CD8-positive, alpha-beta memory T cell (primary cell): ENCODE data around the gene NOTUM. TPM values are rescaled to one million over a fixed set of nuclear protein-coding genes. Genes with fewer than 3 reads are reported as not detected.

Source experiments
- CTCF ChIA-PET: fragments of 350-600 bp; sonication (Branson Sonifier 250); formaldehyde crosslinking; loops from one replicate; lab custom pipeline; 2021; ENCODE audit warnings: antibody characterized with exemption; lab: Charles Lee
- POLR2A ChIA-PET: fragments of 350-600 bp; sonication (Branson Sonifier 250); formaldehyde crosslinking; loops from one replicate; lab custom pipeline; 2021; ENCODE audit warnings: antibody characterized with exemption; lab: Charles Lee
- DNase-seq, 5 donors: peaks; one replicate each; pipeline versions ENCODE4 v3.0.0 to v3.0.0-alpha.2; 2020 to 2022; ENCODE audit warnings: mixed read lengths in 1 of 5
- H3K27ac ChIP-seq: one replicate; pipeline ENCODE4 v1.7.0; 2013; ENCODE audit warnings: low read depth, mild to moderate bottlenecking, low read length, moderate library complexity
- H3K27me3 ChIP-seq: 2 replicates; pipeline ENCODE4 v1.7.0; 2013; ENCODE audit warnings: low read length, mild to moderate bottlenecking; ENCODE audit not compliant: insufficient read depth, poor library complexity, severe bottlenecking
- H3K36me3 ChIP-seq: 2 replicates; pipeline ENCODE4 v1.7.0; 2013; ENCODE audit warnings: mild to moderate bottlenecking, low read length, moderate library complexity; ENCODE audit not compliant: insufficient read depth
- H3K4me1 ChIP-seq: 2 replicates; pipeline ENCODE4 v1.7.0; 2013; ENCODE audit warnings: mild to moderate bottlenecking, low read length, moderate library complexity; ENCODE audit not compliant: insufficient read depth
- H3K4me3 ChIP-seq: 2 replicates; pipeline ENCODE4 v1.7.0; 2013; ENCODE audit warnings: mild to moderate bottlenecking, low read length
- H3K9me3 ChIP-seq: 2 replicates; pipeline ENCODE4 v1.7.0; 2013; ENCODE audit warnings: mild to moderate bottlenecking, low read length
- H3K27ac Mint-ChIP-seq, 8 donors: one replicate each; pipeline ENCODE4 v1.8.0; 2020 to 2021; ENCODE audit warnings: mixed read lengths in 8 of 8, mild to moderate bottlenecking in 6 of 8, inconsistent platforms in 3 of 8, moderate library complexity in 3 of 8
- H3K27me3 Mint-ChIP-seq, 2 donors: one replicate each; pipeline ENCODE4 v1.8.0; 2020 to 2021; ENCODE audit warnings: mixed read lengths in 2 of 2, mild to moderate bottlenecking in 1 of 2, moderate library complexity in 1 of 2
- H3K36me3 Mint-ChIP-seq, 3 donors: one replicate each; pipeline ENCODE4 v1.8.0; 2020 to 2021; ENCODE audit warnings: mixed read lengths in 3 of 3, inconsistent platforms in 1 of 3, mild to moderate bottlenecking in 1 of 3
- H3K4me1 Mint-ChIP-seq, 3 donors: one replicate each; pipeline ENCODE4 v1.8.0; 2020 to 2021; ENCODE audit warnings: mixed read lengths in 3 of 3, inconsistent platforms in 1 of 3, mild to moderate bottlenecking in 1 of 3
- H3K4me3 Mint-ChIP-seq, 7 donors: one replicate each; pipeline ENCODE4 v1.8.0; 2020 to 2021; ENCODE audit warnings: mixed read lengths in 7 of 7, mild to moderate bottlenecking in 6 of 7, moderate library complexity in 4 of 7, inconsistent platforms in 2 of 7
- H3K9me3 Mint-ChIP-seq, 5 donors: one replicate each; pipeline ENCODE4 v1.8.0; 2020 to 2022; ENCODE audit warnings: mixed read lengths in 5 of 5, mild to moderate bottlenecking in 3 of 5, moderate library complexity in 2 of 5, inconsistent platforms in 1 of 5
- polyA plus RNA-seq: library from polyadenylated mRNA; unstranded; fragments of 300-500 nt; fragmentation: Illumina TruSeq; gene quantifications from one replicate; pipeline ENCODE4 v1.2.3, GENCODE V29; 2021
- total RNA-seq, 2 experiments: library from RNA; stranded (reverse); gene quantifications; one replicate each; pipeline ENCODE4 v1.2.3, GENCODE V29; 2021

Gene NOTUM
- total and polyA plus RNA-seq, 3 experiments from 2014 or later, result 0.33 to 0.35 TPM; not detected in 1

DNA sequence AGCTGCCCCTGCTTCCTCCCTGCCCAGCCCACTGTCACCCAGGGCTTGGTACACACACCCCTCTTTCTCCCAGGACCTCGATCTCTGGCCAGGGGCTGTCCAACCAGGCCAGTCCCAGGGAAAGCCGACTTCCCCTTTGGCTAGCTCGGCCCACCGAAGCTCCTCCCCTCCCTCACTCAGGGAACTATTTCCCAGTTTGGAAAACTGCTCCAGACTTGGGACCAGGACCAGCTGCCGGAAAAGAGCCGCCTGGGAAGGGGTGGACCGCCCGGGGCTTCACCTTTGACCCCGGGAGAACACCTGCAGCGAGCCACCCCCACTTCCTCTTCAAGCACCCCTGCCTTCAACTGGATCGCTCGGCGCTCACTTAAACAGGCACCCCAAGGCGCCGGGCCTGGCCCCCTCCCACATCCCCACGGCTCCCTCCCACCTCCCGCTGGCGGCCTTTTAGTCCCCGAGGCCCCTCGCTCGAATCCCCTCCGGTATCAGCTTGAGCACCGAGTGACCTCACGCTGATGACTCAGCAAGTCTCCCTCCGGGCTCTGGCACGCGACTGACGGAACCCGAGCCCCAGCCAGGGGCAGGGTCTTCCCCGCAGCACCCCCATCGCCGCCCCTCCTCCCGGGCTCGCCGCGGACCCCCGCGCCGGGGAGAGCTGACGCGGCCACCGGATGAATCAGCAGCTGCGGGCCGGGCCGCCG is 34.4 kb downstream of the NOTUM start:
- peak in 4 of 5 donors; percentile 23 to 78 (median 34) for DNase-seq
- ChIA-PET CTCF (interaction anchor here (1.1 kb wide), 1 partner anchor 9 kb away, joined by 3 read pairs; no protein-coding TSS in a partner anchor), POLR2A (interaction anchor here (0.7 to 1.8 kb wide), 4 partner anchors 9 to 243 kb away, joined by 3 to 8 read pairs (median 4); partner anchors contain the start of gene ARL16)
- Mint-ChIP-seq H3K36me3 (peaks cover 0 to 3% (median 0%) of the 10 kb centered on the region in 3 donors), H3K4me3 (peak overlapping the region; percentile 72 to 89 (median 80)), H3K27me3 (peaks cover 0 to 10% of the 10 kb centered on the region in 2 donors), H3K9me3 (no peaks in the 10 kb centered on the region), H3K4me1 (peaks cover 7 to 14% (median 14%) of the 10 kb centered on the region in 3 donors), H3K27ac (peak overlapping the region; percentile 41 to 94 (median 72))
- H3K4me3 ChIP-seq, result peak overlapping the region; percentile 60
- peaks cover 7% of the 10 kb centered on the region for H3K27me3 ChIP-seq
- H3K36me3 ChIP-seq, result no peaks in the 10 kb centered on the region
- H3K9me3 ChIP-seq, result no peaks in the 10 kb centered on the region
- H3K27ac ChIP-seq, result peak overlapping the region; percentile 69
- peaks cover 35% of the 10 kb centered on the region for H3K4me1 ChIP-seq

DNA sequence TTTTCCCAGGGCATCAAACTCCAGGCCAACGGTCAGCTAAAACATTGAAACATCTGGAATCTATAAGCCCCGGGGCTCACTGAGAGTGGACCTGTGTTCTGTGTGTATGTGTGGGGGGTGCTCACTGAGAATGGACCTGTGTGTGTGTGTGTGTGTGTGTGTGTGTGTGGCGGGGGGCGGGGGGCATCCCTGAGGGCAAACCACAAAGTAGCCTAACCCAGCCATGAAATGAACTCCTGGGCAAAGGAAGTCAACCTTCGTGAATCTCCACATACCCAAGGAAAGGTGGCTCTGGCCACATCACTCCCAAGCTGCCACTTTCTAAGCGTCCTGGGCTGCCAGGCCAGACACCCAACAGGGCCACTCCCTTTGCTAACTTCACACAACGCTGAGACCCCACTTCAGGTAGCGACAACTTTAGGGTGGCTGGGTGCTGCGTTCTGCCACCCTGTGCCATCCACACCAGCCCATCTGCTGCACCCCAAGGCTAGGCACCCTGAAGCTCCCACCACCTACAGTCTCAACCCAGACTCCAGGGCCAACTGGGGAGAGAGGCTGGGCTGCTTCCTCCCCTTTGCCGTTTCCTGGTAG is 35.0 kb downstream of the NOTUM start:
- H3K36me3 Mint-ChIP-seq, result peaks cover 0 to 5% (median 0%) of the 10 kb centered on the region in 3 donors
- POLR2A ChIA-PET, result interaction anchor here (0.7 to 1.8 kb wide), 4 partner anchors 9 to 243 kb away, joined by 3 to 9 read pairs (median 6); partner anchors contain the start of gene ARL16
- peak overlapping the region; percentile 72 to 89 (median 80) for H3K4me3 Mint-ChIP-seq
- Histone ChIP-seq H3K9me3 (no peaks in the 10 kb centered on the region), H3K27ac (peak overlapping the region; percentile 69), H3K4me1 (peaks cover 35% of the 10 kb centered on the region), H3K36me3 (no peaks in the 10 kb centered on the region), H3K4me3 (peak overlapping the region; percentile 39), H3K27me3 (peaks cover 7% of the 10 kb centered on the region)
- peaks cover 7 to 14% (median 14%) of the 10 kb centered on the region in 3 donors for H3K4me1 Mint-ChIP-seq
- peaks cover 0 to 9% of the 10 kb centered on the region in 2 donors for H3K27me3 Mint-ChIP-seq
- H3K27ac Mint-ChIP-seq, result peak overlapping the region in 7 of 8 donors; percentile 54 to 94 (median 73)
- no peak for DNase-seq
- CTCF ChIA-PET, result interaction anchor here (0.6 to 1.1 kb wide), 2 partner anchors 9 to 54 kb away, joined by 3 read pairs; no protein-coding TSS in a partner anchor
- H3K9me3 Mint-ChIP-seq, result no peaks in the 10 kb centered on the region

DNA sequence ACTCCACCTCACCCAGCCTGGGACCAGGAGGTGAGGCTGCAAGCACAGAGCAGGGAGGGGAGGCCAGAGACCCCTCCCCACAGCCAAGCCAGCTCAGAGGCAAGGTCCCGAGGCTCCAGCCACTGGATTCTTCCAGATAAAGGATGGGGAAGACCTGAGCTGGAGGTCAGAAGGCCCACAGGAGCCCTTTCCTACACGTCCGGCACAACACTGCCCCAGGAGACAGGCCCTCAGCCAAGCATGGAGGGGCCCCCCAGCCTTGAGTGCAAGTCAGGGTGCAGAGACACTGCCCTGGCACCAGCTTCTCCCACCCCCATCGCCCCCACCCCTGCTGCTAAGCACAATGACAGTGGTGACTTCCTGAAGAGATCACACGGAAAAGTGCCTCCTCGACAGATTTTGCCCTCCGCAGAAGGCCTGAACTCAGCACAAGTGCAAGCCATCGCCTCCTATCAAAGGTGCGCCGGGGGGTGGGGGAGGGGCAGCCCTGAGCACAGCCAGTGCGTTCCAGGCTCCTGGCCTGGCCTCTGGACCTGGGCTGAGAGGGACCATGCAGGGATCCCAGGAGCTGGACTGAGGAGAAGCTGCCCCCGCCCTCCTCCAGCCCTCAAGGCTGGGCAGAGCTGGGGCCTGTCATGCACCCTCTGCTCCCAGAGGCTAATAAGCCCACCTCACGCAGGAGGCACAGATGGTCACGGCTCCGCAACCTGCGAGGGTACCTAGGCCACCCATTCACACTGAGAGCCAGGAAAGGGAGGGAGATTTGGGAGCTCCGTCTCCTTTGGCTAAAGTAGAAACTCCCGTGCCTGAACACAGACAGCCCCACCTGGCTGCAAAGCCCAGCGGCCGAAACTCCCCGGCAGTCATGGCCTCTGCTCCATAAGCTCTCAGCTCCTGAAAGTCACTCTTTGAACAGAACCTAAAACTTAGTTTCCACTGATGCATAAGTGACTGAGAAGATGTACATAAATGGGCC is 36.1 kb downstream of the NOTUM start:
- H3K4me3 ChIP-seq, result no peak overlapping the region
- peak overlapping the region in 4 of 8 donors; percentile 50 to 91 (median 66) for H3K27ac Mint-ChIP-seq
- H3K27me3 ChIP-seq, result peaks cover 7% of the 10 kb centered on the region
- no peaks in the 10 kb centered on the region for H3K9me3 Mint-ChIP-seq
- DNase-seq, result no peak
- ChIA-PET CTCF (no interaction called here), POLR2A (interaction anchor here (0.8 to 1.8 kb wide), 2 partner anchors 12 to 33 kb away, joined by 4 to 9 read pairs; no protein-coding TSS in a partner anchor)
- H3K36me3 Mint-ChIP-seq, result peaks cover 0 to 5% (median 0%) of the 10 kb centered on the region in 3 donors
- peaks cover 0 to 9% of the 10 kb centered on the region in 2 donors for H3K27me3 Mint-ChIP-seq
- H3K9me3 ChIP-seq, result no peaks in the 10 kb centered on the region
- H3K4me1 ChIP-seq, result peaks cover 35% of the 10 kb centered on the region
- peaks cover 7 to 14% (median 14%) of the 10 kb centered on the region in 3 donors for H3K4me1 Mint-ChIP-seq
- no peaks in the 10 kb centered on the region for H3K36me3 ChIP-seq
- peak overlapping the region; percentile 69 for H3K27ac ChIP-seq
- H3K4me3 Mint-ChIP-seq, result peak overlapping the region; percentile 32 to 80 (median 72)

DNA sequence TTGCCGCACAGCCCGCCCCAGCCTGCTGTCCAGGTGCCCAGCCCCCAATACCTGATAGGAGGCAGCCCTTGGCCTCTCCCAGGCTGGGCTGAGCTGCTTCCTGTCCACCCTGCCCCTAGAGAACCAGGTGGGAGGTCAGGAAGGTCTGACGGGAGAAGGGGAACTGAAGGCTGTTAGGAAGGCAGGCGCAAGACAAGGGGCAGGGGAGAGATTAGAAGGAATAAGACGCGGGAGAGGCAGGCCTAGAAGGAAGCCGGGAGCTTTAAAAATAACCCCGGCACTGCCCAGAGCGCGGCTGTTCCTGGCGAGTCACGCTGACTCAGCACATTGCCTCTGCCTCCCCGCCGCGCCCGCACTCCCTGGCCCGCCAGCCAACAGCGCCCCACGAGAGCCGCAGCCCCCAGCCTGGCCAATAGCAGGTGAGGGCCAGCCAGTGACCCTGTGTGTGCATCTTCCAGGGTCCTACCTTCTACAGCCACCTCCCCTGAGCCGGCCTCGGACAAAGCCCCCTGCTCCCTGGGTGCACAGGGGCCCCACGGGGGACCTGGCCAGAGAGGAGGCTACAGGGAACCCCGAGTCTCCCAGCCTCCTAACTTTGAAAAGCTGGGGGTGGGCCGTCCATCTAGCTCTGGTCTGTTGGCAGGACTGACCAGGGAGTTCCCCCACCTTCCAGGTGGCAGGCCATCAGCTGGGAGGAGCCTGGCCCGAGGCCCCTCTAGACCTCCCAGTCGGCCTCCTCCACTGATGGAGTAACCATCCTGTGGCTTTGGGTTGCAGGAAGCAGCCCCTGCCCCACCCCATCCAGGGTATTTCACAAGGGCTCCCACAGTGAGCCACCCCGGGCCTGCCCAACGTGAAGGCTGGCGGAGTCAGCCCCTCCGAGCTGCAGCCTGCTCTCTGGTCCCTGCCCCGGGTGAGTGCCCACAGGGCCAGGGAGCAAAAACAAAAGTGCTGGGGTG is 37.4 kb downstream of the NOTUM start:
- H3K4me1 Mint-ChIP-seq, result peaks cover 7 to 15% (median 14%) of the 10 kb centered on the region in 3 donors
- peaks cover 0 to 2% of the 10 kb centered on the region in 2 donors for H3K27me3 Mint-ChIP-seq
- H3K27ac ChIP-seq, result peak overlapping the region; percentile 69
- no peaks in the 10 kb centered on the region for H3K36me3 ChIP-seq
- H3K4me1 ChIP-seq, result peaks cover 31% of the 10 kb centered on the region
- CTCF ChIA-PET, result no interaction called here
- POLR2A ChIA-PET, result no interaction called here
- no peak overlapping the region for H3K4me3 ChIP-seq
- peaks cover 0 to 5% (median 0%) of the 10 kb centered on the region in 3 donors for H3K36me3 Mint-ChIP-seq
- H3K27ac Mint-ChIP-seq, result no peak overlapping the region
- H3K27me3 ChIP-seq, result peaks cover 1% of the 10 kb centered on the region
- no peaks in the 10 kb centered on the region for H3K9me3 ChIP-seq
- H3K4me3 Mint-ChIP-seq, result peak overlapping the region in 1 of 7 donors; percentile 52
- H3K9me3 Mint-ChIP-seq, result no peaks in the 10 kb centered on the region
- no peak for DNase-seq

DNA sequence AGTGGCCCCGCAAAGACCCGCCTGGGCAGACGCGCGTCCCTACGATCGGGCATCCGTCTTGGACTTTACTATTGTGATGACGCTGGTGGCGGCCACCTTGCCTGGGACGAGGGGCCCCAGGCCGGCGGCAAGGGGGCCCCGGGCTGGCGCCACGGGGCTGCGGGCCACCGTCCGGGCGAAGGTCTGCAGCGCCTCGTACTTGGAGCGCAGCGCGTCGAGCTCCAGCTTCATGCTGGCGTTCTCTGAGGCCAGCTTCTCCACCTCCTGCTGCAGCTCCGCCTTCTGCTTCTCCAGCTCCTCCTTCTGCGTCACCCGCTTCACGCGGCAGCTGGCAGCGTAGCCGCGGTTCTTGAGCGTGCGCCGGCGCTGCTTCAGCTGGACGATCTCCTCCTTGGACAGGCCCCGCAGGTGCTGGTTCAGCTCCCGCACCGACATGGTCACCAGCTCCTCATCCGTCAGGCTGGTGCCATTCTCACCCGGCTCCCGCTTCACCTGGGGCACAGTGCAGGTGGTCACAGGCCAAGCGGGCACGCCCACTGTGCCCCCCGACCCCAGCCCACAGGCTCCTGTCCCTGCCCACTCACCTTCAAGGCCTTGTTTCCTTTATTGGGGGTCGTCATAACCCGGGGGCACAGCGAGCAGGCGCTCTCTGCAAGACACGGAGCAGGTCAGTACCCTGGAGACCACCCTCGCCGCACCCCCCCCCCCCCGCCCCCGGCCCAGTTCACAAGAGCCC is 38.3 kb downstream of the NOTUM start:
- H3K9me3 Mint-ChIP-seq, result no peaks in the 10 kb centered on the region
- ChIA-PET CTCF (no interaction called here), POLR2A (no interaction called here)
- H3K4me3 Mint-ChIP-seq, result peak overlapping the region in 1 of 7 donors; percentile 61
- no peak for DNase-seq
- no peak overlapping the region for H3K27ac Mint-ChIP-seq
- H3K4me1 Mint-ChIP-seq, result peaks cover 14 to 21% (median 19%) of the 10 kb centered on the region in 3 donors
- Histone ChIP-seq H3K9me3 (no peaks in the 10 kb centered on the region), H3K36me3 (no peaks in the 10 kb centered on the region), H3K27ac (peak overlapping the region; percentile 43), H3K4me3 (no peak overlapping the region), H3K4me1 (peaks cover 29% of the 10 kb centered on the region), H3K27me3 (no peaks in the 10 kb centered on the region)
- peaks cover 0 to 2% of the 10 kb centered on the region in 2 donors for H3K27me3 Mint-ChIP-seq
- H3K36me3 Mint-ChIP-seq, result peaks cover 0 to 6% (median 0%) of the 10 kb centered on the region in 3 donors

DNA sequence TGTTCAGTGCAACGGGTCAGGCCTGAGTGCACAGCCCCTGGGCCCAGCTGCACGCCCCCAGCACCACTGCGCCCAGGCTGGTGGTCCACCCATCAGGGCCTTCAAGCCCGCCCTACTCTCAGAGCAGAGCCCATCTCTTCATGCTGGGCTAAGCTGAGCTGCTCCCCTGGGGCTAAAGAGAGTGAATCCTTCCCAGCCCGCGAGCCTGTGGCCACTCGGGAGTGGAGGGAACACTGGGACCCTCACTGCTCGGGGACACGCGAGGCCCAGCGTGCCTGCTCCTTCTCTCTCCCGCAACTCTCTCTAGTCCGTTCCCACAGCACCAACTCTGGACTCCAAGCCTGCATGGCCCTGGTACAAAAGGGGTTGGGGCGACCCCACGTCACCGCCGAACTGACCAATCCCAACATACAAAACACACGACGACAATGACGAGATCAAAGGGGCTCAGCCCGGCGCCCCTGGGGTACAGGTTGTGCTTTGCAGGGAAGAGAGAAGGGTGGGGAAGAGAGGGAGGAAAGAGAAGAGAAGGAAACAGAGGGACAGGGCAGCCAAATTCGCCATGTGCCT is 38.9 kb downstream of the NOTUM start:
- Mint-ChIP-seq H3K27ac (peak overlapping the region in 1 of 8 donors; percentile 74), H3K4me1 (peaks cover 18 to 24% (median 23%) of the 10 kb centered on the region in 3 donors), H3K9me3 (no peaks in the 10 kb centered on the region), H3K4me3 (peak overlapping the region in 1 of 7 donors; percentile 61), H3K36me3 (peaks cover 0 to 10% (median 0%) of the 10 kb centered on the region in 3 donors), H3K27me3 (peaks cover 0 to 2% of the 10 kb centered on the region in 2 donors)
- POLR2A ChIA-PET, result no interaction called here
- Histone ChIP-seq H3K4me3 (no peak overlapping the region), H3K27me3 (no peaks in the 10 kb centered on the region), H3K4me1 (peaks cover 33% of the 10 kb centered on the region), H3K36me3 (no peaks in the 10 kb centered on the region), H3K27ac (no peak overlapping the region), H3K9me3 (no peaks in the 10 kb centered on the region)
- DNase-seq, result no peak
- CTCF ChIA-PET, result no interaction called here
